Fibroblast of skin of abdomen (primary cell): Measurements from ENCODE around the gene DSG3.

Source experiments
- DNase-seq: peaks from one replicate; pipeline ENCODE4 v3.0.0-alpha.2; 2013

Gene DSG3

DNA sequence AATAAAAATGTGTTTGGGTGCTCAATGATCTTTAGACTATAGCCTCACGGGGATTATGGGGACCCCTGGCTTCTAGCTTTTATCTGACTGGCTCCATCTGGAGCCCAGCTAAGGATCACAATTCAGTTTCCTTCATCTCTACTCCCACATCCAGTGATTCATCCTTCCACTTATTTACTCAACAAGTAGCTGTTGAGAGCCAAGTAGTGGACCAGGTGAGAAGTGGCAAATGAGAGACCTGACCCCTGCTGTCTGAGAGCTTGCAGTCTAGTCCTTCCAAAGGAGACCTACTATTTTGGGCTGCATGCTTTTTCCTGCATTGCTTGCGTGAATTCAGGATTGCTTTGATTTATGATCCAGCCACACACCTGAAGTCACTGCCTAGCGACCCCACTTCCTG, 10.7 kb upstream of the DSG3 start:
- no peak for DNase-seq

DNA sequence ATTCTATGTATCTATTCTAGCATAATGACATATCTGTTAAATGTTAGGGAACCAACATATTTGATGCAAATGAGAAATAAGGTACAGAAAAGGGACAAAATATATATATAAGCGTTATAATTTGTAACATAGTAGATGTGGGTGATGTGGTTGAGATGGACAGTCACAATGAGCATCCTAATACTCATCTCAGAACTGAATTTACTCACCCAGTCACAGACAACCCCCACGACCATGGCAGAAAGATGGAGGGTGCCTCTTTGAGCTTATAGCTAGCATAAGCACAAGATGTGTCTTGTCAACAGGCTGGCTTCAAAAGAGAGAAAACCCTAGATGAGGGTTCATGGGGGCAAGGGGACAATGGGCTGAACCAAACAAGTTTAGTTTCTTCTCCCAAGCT, 9.1 kb upstream of the DSG3 start:
- DNase-seq = no peak

DNA sequence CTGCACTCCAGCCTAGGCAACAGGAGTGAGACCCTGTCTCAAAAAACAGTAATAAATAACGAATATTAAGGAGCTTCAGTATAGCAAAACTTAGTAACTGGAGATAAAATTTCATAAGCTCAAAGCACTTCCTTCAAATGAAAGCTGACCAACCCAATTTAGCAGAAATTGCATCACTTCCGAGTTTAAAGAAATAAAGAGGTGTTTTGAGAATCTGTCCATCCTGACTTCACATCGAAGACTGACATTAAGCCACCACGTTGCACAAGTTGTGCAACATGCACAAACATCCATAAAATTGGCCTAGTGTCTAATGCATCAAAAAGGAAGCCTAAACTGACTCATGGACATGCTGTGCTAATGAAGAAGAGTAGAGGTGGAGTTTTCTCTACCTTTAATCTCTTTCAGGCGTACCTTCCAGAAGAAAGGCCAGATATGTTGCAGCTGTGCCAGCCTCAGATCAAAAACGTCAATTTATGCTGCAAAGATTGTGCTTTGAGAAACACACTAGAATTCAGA, 7.7 kb upstream of the DSG3 start:
- DNase-seq = no peak

DNA sequence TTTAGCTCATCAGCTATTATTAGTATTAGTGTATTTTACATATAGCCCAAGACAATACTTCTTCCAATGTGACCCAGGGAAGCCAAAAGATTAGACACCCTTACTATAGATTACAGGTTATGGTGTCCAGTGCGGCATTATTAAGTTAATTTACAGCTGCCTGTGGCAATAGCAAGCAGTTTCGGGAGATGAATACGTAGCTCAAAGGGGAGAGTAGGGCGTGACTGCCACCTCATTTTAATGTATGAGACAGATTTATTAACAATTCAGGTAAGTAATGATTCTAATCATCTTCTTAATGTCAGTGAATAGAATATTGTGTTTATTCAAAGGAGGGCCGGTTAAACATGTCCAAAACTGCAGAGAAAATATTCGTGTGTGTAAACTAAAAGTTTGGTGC, 6.8 kb upstream of the DSG3 start:
- no peak for DNase-seq

DNA sequence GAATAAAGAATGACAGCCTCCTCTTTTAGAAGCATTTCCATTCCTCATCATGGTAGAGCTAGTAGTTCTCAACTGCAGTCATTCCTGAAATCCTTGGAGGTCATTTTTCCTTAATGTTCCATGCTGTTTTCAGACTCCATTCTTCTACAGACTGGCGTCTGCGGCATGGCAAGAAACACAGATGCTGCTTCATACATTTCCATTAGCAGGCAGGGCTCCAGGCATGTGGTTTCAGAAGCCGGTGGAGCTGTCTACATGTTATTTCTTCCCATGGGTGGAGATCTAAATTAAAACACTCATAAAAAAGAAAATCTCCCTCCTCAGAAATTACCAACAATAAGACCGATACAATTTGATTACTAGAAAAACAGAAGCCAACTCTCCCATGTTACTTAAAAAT, 6.0 kb upstream of the DSG3 start:
- no peak for DNase-seq

DNA sequence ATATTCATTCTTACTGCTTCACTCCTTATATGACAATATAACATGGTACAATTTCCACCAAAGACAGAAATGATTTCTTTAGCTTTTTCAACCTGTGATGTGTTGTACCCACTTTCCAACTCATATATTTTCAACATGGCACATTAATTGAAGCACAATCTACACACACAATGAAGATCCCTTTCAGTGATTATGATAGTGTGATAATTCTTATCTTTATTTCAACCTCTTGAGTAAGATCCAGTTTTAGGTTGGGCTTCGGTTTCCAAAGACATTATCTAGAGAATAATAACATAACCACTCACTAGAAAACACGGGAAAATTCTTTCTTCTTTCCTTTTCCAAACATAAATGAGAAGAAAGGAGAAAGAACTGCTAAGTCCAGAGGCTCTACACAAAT, 3.4 kb upstream of the DSG3 start:
- no peak for DNase-seq

DNA sequence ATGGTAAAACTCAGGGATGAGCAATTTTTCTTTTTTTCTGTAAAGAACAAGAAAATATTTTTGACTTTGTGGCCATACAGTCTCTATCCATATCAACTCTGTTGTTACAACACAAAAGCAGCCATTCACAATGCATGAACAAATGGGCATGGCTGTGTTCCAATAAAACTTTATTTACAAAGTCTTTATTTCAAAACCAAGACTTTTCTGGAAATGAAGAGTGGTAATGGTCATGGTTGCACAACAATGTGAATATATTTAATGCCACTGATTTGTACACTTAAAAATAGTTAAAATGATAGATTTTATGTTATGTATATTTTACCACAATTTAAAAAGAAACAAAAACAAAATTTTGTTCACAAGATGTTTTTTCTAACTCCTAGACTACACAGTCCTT, 1.6 kb upstream of the DSG3 start:
- no peak for DNase-seq

DNA sequence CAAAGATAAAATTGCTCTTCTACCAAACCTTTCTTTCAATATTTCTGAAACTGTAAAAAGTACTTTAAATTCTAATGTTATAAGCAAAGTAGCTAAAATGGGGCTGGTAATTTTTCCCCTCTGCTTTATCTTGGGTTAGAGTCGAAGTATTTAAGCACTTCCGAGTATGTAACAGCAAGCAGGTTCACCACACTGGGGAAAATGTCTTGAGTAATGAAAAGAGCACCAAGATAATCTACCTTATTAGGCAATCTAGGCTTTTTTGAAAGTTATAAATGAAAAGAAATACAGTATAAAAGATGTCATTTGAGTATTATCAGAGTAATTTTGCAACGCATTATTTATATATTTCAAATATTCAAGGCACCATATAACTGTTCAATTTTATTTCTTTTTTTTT, 687 bp upstream of the DSG3 start:
- DNase-seq = no peak

DNA sequence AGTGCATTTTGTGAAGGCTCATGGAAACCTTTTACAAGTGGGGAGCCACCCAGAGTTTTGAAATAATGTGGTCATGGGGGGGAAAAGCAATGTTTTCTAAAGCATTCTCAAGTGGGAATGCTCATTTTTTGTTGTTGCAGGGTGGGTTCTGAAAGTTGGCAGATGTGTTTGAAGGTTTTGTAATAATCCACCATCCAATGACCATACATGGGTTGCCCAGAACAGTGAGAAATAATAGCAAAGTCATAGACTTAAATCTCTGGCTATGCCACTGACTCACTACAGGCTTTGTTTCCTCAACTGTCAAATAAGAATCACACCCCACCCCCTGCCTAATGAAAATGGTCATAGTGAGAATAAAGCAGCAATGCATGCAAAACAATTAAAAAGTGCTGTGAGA, 2.9 kb downstream of the DSG3 start:
- peak; percentile 4 for DNase-seq

DNA sequence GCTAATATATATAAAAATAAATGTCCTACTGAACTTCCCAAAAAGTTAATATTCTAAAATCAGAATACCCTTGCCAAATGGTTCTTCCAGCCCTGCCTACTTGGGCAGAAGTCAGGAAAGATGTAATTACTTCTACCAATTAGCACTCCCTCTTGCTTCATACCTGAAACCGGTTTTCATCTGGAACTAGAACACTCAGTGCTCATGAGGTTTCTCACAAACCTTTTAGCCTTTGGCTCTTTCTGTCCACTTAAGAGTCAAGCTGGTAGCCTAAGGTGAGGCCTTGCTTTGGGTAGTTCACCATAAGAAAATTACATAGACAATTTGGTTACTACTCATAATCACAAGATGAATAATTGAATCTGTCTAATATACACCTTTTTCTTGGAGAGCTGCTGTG, 4.1 kb downstream of the DSG3 start:
- DNase-seq = no peak

DNA sequence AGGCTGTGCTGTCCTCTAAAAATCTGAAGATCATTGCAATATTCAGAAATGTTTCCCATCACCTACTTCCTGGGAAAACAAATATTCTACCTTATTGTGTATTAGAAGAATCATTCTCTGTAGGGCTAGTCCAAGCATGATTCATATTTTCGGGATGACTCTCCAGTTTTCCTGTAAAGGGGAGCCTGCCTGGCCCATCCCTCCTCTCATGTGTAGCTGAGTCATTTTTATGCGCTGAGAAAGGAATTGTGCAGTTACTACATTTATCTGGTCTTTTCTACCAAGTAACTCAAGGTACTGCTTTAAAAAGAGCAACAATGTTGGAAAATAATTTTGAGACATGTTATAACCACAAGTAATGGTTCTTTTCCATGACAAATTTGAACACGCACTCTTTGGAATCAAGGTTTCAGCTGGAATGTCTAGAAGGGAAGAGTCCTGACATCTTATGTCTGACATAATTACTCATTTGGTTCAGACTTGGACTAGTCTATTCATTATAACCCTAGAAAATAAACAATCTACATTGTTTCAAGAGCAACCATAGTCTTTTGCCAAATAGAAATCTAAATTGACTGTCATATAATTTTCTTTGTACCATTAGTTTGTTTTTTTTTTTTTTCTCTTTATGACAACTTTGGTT, 6.6 kb downstream of the DSG3 start:
- peak; percentile 64 for DNase-seq

DNA sequence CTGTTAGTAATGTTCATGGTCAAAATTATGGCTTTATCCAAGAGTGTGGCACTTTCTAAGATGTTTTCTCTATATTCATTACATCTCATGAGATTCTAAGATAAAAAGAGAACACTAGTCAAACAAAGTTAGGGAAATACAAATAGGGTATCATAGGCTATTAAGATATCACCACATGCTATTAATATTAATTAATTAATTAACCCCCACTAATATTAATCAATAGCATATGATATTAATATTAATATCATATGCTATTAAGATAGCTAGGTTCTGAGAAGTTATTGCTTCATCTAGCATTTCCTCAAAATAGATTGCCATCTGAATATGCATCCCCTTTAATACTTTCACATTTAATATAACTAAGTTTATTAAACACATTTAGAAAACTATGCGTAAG, 22.1 kb downstream of the DSG3 start:
- no peak for DNase-seq

DNA sequence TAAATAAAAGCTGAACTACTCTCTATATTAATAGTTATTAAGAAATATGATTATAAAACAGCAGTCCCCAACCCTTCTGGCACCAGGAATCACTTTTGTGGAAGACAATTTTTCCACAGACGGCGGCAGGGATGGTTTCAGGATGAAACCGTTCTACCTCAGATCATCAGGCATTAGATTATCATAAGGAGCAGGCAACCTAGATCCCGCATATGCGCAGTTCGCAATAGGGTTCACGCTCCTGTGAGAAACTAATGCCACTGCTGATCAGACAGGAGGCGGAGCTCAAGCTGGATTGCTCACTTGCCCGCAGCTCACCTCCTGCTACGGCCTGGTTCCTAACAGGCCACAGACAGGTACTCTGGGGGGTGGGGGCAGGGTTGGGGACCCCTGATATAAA, 31.1 kb downstream of the DSG3 start:
- DNase-seq = no peak

DNA sequence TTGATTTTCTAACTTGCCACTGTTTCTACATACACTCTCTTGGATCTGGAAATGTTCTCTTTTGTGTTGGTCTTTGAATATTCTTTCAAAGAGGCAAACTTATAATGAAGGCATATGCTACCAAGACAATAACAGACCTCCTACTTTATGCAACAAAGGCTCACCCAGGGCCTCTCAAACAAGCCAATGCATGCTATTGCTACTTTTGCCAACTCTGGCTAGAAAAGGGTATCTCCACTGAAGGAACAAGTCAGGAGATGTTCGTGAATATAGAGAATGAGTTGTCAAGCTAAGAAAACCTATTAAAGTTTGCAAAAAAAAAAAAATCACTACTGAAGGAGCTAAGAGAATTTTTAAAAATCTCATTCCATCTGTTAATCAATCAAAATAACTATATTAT, 34.5 kb downstream of the DSG3 start:
- no peak for DNase-seq

DNA sequence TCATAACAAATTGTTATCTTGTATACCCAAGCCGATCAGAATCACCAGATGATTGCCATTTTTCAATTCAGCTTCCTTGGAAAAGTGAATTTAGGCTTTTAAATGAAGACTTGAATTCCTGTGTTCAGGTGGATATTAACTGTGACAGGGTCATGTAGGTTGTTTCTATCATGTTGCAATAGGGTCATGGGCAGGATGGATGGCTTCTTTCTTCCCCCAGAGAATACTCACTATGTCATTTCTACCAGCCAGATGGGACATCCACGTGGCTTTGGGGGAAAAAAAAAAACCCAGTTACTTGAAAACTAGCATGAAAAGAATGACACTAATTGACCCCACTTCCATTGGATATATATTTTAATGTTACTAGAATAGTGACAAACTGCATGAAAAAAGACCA, 35.9 kb downstream of the DSG3 start:
- no peak for DNase-seq

DNA sequence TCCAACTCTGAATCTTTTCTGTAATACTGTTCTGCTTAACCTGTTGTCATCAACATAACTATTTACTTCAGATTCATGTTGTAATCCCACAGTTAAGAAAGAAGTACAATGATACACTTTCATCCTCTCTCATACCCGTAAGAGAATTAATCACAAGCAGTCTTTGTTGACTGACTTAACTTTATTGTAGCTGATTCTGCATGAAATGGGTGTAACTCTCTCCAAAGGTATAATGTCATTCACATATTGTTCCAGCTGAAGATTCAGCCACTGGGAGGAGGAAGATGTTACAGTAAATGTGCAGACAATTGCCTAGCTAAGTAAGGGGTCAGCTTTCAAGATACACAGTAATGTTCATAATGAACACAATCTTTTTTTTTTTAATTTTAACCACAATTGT, 36.9 kb downstream of the DSG3 start:
- DNase-seq = no peak

DNA sequence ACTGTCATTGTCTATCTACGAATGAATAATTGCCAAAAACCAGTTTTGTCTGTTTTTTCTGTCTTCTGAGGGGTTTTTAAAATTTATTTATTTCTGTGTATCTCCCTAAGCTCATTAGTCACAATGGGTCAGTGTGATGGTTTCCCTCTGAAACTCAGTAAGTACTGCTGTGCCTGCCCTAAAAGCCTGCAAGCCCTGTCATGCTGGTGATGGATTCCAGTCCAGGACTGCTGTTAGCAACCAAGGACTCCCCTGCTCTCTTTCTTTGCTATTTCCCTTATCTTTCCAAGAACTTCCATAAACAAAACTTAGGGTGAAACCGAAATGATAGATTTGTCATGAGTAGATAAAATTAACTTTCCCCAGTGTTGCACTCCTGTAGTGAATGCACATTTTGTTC, 38.6 kb downstream of the DSG3 start:
- no peak for DNase-seq

DNA sequence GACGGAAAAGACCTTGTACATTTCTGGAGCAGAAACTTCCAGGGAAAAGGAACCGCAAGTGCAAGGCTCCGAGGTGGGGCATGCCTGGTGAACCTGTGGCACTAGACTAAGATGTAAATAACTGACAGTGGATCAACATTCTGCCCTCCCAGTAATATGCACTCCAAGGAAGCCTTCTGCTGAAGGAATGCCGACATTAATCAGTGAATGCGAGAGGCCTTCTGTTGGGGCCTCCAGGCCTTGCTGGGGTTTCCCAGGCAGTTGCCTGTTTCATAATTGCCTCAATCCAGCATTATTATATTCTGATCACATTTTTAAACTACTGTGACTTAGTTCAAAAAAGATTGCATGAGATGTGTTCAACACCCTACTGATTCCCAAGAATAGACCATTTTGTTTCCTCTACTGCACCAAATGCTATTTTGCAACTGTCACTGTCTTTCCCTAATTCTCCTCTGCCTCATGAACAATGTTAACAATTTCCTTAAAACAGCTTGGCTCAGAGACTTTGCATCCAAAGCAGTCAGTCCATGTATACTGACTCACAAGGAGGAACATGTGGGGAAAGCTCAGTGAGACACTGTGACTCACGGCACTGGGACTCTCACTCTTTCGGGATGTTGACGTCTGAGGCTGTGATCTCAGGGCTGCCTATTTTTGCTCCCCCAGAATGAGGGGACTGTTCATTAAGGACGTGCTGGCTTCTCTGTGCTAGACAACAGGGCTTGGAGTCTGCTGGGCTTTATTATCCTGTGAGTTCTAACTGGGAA, 39.9 kb downstream of the DSG3 start:
- DNase-seq = peak; percentile 90

DNA sequence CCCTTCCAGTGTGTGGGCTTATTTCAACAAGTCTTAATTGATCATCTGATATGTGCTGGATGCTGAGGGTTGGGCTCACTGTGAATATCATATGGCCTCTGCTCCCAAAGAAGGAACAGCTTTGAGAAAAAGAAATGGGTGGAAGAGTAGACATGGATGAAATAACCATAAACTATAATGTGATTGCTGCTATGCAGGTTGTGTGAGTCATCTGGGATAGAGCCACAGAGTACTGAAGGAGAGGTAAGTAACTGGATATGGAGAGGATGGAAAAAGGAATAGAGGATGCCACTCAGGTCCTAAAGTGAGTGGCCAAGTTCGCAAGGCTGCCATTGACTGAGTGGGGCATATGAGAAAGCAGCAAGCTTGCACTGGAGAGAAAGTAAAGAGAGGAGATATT, 41.8 kb downstream of the DSG3 start:
- DNase-seq = no peak

DNA sequence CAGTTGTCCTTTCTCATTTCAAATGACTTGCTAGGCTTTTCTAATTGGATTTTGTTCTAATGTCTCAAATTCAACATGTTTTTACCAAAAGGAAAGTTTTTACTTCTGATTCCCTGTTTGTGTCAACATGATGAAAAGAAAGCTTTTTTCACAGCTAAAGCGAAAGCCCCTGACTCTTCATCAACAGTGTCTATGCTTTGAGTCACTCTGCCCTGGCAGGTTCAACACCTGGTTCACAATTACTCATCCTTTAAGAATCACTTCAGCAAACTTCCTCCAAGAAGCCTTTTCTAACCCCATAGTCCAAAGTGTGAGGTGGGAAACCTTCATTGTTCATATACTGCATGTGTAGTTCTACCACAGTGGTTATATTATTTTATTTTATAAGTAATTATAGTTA, 42.8 kb downstream of the DSG3 start:
- DNase-seq = no peak

DNA sequence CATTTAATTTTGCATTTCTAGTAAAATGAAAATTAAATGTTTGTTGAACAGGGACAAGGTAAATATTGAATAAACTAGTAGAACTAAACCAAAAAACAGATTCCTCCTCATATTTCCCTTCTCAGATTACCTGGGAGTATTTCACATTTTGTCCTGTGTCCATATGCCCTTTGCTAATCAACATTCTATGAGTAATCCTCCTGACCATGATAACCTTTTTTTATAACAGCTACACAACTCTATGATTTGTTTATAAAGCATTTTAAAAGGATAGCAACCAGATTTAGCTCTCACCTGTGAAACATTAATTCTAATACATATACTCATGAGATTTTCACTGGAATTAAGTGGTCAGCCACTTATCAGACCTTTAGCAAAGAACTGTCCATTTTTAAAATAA, 43.3 kb downstream of the DSG3 start:
- no peak for DNase-seq

DNA sequence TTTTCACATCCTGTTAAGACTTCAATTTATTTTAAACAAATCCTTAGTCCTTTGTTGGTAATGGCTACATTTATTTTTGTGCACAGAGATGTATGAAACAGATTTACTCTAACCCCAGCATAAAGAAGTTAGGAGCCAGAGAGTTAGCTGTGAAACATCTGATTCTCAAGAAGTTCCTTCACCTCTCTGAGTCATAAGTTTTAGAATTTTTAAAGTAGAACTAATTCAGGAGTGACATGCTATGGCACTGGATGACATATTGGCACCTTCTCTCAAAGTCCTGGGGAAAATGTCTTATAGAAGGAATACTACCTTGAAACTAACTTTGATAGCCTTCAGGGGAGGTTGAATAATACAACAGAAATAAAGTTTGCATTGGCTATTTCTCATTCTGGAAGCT, 44.0 kb downstream of the DSG3 start:
- no peak for DNase-seq

DNA sequence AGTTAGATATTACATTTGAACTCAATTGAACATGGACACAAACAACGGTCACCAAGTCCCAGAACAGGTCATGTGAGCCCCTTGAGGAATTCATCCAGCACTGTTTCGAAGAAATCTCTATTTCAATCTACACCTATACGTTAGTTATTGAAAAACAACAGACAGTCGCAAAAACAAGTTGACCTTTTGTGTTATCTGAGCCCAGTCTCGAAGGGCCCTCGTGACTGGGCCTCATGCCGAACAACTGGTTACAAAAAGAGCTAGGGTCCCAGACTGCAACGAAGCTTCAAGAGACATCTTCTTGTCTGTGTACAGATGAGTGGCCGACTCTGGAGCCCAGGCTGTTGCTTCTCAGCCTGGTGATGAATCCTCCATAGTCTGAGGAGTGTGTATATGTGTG, 45.1 kb downstream of the DSG3 start:
- no peak for DNase-seq

DNA sequence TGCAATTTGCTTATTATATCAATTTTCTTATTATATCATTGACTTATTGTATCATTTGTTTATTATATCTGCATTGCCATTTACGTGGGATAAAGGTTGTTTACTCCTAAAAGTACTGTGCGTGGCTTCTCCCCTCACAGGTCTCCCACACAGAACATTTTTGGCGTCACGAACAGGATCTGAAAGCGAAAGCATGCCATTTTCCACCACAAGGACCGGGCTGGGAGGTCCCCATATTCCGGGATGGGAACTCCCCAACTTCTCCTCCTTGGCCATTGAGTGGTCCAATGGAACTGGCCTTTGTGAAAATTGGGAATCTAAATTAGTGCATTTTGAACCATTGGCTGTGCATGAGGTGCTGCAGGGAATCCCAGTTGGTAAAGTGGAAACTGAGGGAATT, 45.6 kb downstream of the DSG3 start:
- DNase-seq = no peak

DNA sequence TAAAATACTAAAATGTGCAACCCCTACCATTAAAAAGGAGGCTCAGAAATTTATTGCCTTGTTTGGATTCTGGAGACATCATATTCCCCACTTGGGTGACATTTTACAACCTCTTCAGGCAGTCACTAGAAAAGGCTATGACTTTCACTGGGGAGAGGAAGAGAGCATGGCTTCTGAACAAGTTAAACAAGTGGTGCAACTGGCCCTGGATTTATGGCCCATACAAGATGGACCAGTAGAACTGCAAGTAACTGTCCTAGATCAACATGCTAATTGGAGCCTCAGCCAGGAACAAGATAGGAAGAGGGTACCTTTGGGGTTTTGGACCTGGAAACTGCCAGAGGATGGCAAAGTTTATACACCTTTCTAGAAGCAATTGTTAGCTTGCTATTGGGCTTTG, 46.4 kb downstream of the DSG3 start:
- DNase-seq = no peak
